Activated naive CD8-positive, alpha-beta T cell treated with anti-CD3 and anti-CD28 coated beads, Interleukin-2, amount 50 U/mL, for 24 hours (primary cell): ENCODE results near the gene ABHD13.

ENCODE experiments used
- ATAC-seq: fragments of 150-1000 bp; cut with Tn5 transposase; one replicate; pipeline ENCODE4 v1.10.0; 2021
- DNase-seq: peaks from one replicate; pipeline ENCODE4 v3.0.0; 2021
- H3K27ac Mint-ChIP-seq: one replicate; pipeline ENCODE4 v1.8.0; 2021; ENCODE audit warnings: mild to moderate bottlenecking, mixed read lengths
- H3K27me3 Mint-ChIP-seq: one replicate; pipeline ENCODE4 v1.8.0; 2021; ENCODE audit warnings: mixed read lengths
- H3K36me3 Mint-ChIP-seq: one replicate; pipeline ENCODE4 v1.8.0; 2021; ENCODE audit warnings: low read depth, mixed read lengths
- H3K4me1 Mint-ChIP-seq: one replicate; pipeline ENCODE4 v1.8.0; 2021; ENCODE audit warnings: mixed read lengths
- H3K4me3 Mint-ChIP-seq: one replicate; pipeline ENCODE4 v1.8.0; 2021; ENCODE audit warnings: mild to moderate bottlenecking, moderate library complexity, mixed read lengths
- H3K9me3 Mint-ChIP-seq: one replicate; pipeline ENCODE4 v1.8.0; 2021; ENCODE audit warnings: mixed read lengths

The ABHD13 gene

DNA sequence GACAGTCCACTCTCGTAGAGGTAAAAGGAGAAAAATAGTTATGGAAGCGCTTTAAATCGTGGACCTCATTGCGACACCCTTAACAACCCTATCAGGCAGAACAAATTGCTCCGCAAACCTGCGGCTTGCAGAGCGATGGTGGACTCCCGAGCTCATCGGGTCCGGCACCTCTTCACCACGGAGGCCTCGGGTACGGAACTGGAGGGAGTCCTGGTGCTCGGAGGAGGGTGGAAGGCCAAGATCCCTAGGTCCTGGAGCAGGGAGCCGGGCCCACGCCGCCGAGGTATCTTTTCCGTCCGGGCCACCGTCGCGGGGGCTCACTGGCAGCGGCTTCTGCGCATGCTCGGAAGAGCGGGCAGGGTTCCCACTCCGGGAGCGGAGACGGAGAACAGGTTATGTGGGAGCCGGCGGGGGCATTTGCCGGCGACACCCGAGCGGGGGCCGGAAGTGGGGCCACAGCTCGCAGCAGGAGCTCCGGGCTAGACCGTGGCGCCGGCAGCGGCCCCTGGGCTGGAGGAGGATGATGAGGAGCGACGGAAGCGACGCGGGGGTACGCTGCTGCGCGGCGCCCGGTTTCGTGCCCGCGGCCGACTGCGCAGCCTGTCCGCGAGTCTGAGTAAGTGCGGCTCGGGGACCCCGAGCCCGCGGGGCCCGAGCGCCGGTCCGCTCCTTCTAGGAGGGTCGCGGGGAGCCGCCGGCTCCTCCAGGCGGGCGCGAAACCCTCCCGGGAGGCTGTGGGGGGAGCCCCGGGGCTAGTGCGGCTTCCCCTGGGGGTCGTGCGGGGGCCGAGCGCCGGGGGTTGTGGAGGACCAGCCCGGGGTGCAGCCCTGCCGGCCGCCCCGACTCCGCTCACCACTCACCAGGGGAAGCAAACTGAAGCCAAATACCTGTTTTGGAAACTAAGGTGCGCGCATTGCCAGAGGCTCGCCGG, at the start of gene ABHD13:
Gene ABHD13 (plus strand): TSS at position 349 of the 931 bp plus-strand sequence. CDS start 10,827 bp downstream, outside the sequence.
- peak; percentile 88 for ATAC-seq
- peaks cover 3% of the 10 kb centered on the region for H3K36me3 Mint-ChIP-seq
- peaks cover 66% of the 10 kb centered on the region for H3K4me1 Mint-ChIP-seq

DNA sequence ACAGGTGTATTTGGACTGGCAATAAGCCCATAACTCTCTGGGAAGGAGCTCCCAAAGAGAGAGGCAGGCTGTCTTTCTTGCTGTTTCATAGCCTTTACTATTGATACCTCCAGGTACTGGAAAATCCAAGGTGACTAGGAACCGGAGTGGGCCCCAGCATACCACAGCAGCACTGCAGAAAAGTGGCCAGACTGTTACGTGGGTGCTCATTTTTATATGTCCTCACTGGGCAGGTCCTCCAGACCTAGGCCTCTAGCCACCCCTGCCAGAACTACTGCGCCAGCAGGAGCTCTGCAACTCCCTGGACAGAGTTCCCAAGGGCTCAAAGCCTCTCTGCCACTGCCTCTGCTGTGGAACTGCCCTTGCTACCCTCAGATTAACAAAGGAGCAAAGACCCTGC, 49.3 kb upstream of the ABHD13 start:
- ATAC-seq (no peak), DNase-seq (no peak)
- H3K27ac Mint-ChIP-seq, result no peak overlapping the region
- H3K4me3 Mint-ChIP-seq, result no peak overlapping the region
- H3K36me3 Mint-ChIP-seq, result peaks cover 2% of the 10 kb centered on the region
- no peaks in the 10 kb centered on the region for H3K4me1 Mint-ChIP-seq
- H3K9me3 Mint-ChIP-seq, result peaks cover 27% of the 10 kb centered on the region
- H3K27me3 Mint-ChIP-seq, result no peaks in the 10 kb centered on the region

More for the DNA sequence above, at the start of gene ABHD13:
- Mint-ChIP-seq H3K9me3 (no peaks in the 10 kb centered on the region), H3K27ac (peak within 1 kb of the TSS; percentile 95), H3K27me3 (peaks cover 3% of the 10 kb centered on the region), H3K4me3 (peak within 1 kb of the TSS; percentile 87)
- DNase-seq, result peak; percentile 89

DNA sequence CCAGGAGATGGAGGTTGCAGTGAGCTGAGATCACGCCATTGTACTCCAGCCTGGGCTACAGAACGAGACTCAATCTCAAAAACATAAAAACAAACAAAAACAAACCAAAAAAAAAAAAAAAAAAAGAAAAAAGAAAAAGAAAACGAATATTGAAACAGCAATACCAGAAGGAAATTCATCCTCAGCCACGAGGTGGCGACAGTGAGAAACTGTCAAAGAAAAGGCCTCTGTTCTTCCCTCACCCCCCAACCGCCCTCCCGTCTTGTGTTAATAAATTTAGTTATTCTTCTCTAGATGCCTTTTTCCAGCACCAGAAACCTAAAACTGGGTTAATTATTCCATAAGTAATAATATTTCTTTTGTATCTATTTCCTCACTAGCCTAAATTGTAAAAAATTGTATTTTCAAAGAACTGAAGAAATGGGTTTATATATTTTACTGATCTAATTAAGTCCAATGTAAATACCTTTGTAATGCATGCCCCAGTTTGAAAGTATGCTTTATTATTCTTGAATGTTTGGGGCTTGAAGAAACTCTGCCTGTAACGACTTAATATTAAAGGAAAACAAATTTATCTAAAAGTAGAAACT, 41.4 kb upstream of the ABHD13 start:
- Mint-ChIP-seq H3K4me3 (no peak overlapping the region), H3K27me3 (peaks cover 2% of the 10 kb centered on the region), H3K9me3 (peaks cover 11% of the 10 kb centered on the region), H3K4me1 (no peaks in the 10 kb centered on the region), H3K36me3 (peaks cover 2% of the 10 kb centered on the region), H3K27ac (no peak overlapping the region)
- ATAC-seq (no peak), DNase-seq (peak; percentile 70)

DNA sequence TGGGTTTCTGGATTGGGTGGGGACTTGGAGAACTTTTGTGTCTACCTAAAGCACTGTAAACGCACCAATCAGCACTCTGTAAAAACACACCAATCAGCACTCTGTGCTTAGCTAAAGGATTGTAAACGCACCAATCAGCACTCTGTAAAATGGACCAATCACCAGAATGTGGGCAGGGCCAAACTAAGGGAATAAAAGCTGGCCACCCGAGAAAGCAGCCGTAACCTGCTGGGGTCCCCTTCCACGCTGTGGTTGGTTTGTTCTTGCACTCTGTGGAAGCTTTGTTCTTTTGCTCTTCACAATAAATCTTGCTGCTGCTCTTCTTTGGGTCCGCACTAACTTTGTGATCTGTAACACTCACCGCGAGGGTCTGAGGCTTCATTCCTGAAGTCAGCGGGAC, 40.1 kb upstream of the ABHD13 start:
- peaks cover 2% of the 10 kb centered on the region for H3K27me3 Mint-ChIP-seq
- H3K36me3 Mint-ChIP-seq, result peaks cover 2% of the 10 kb centered on the region
- H3K27ac Mint-ChIP-seq, result no peak overlapping the region
- DNase-seq, result no peak
- no peaks in the 10 kb centered on the region for H3K9me3 Mint-ChIP-seq
- ATAC-seq, result no peak
- H3K4me3 Mint-ChIP-seq, result no peak overlapping the region
- H3K4me1 Mint-ChIP-seq, result no peaks in the 10 kb centered on the region

DNA sequence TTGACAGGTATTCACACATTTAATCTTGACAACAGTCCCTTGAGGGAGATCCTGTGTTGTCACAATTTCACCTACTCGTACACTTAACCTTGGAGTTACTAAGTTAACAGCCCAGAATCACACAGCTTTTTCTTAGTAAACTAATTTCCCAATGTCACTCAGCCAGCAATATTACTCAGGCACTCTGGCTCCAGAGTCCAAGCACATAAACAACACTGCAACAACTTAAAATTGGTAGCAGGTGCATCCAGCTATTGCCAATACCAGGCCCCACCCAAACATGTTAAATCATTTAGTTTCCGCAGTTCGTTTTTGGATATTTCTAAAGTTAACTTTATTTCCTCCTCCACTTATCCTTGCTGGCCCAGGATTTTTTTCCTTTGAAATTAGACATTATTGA, 35.5 kb upstream of the ABHD13 start:
- Mint-ChIP-seq H3K4me3 (no peak overlapping the region), H3K27ac (no peak overlapping the region)
- DNase-seq, result no peak

DNA sequence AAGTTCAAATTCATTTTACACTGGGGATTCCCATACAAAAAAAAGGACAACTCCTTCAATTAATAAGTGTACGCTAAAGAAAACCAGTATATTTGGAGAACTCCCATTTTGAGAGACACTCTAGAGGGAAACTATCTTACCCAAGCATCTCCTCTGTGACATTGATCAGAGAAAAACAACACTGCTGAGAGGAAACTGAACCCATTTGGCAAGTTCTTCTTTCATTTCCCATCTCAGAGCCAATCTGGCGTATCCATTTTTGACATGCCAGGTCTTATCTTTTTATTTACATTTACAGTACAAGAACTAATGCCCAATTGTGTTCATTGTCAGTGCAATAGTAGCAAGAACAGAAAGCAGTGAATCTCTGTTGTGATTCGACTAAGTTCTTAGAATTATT, 33.0 kb upstream of the ABHD13 start:
- Mint-ChIP-seq H3K27me3 (peaks cover 4% of the 10 kb centered on the region), H3K4me1 (peaks cover 4% of the 10 kb centered on the region), H3K36me3 (no peaks in the 10 kb centered on the region), H3K27ac (peak overlapping the region; percentile 46), H3K9me3 (peaks cover 7% of the 10 kb centered on the region), H3K4me3 (no peak overlapping the region)
- ATAC-seq (no peak), DNase-seq (no peak)

More for the DNA sequence above, 35.5 kb upstream of the ABHD13 start:
- peaks cover 4% of the 10 kb centered on the region for H3K4me1 Mint-ChIP-seq
- no peak for ATAC-seq
- no peaks in the 10 kb centered on the region for H3K9me3 Mint-ChIP-seq
- H3K36me3 Mint-ChIP-seq, result no peaks in the 10 kb centered on the region
- H3K27me3 Mint-ChIP-seq, result peaks cover 2% of the 10 kb centered on the region

DNA sequence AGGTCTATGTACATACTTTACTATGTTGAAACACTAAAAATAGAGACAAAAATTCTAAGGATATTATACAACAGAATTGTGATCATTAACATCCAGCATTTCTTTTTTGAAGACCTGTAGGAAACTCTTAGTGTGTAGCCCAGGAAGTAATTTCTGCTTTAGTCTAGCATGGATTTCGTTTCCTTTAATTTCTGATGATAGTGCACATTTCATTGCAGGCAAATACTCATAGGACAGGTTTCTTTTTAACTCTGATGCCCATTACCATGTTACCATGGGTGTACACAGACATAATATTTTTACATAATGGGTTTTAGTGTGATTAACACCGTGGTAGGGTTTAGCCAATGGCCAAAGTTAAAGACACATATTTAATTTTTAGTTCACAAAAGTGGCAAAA, 29.9 kb upstream of the ABHD13 start:
- DNase-seq, result no peak
- H3K27ac Mint-ChIP-seq, result no peak overlapping the region
- peaks cover 4% of the 10 kb centered on the region for H3K4me1 Mint-ChIP-seq

DNA sequence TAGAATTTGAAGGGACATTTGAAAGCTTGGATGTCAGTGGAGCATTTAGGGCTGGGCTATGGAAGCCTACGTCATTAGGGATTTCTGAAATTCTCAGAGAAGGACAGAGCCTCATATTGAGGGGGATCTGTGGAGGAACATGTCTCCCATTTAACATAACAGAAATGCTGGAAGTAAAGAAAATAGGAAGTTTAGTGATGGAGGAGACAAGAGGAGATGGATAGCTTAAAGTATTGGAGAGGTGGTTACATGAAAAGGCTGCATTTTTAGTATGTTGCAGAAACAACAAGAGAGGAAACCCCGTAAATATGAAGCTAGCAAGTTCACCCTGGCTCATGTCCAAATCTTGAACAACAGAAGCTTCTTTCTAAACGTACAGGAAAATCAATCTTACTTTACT, 27.3 kb upstream of the ABHD13 start:
- no peaks in the 10 kb centered on the region for H3K36me3 Mint-ChIP-seq
- no peak overlapping the region for H3K4me3 Mint-ChIP-seq
- peaks cover 9% of the 10 kb centered on the region for H3K27me3 Mint-ChIP-seq
- H3K27ac Mint-ChIP-seq, result no peak overlapping the region
- no peak for ATAC-seq
- no peak for DNase-seq
- no peaks in the 10 kb centered on the region for H3K4me1 Mint-ChIP-seq
- H3K9me3 Mint-ChIP-seq, result peaks cover 17% of the 10 kb centered on the region

More for the DNA sequence above, 29.9 kb upstream of the ABHD13 start:
- Mint-ChIP-seq H3K36me3 (no peaks in the 10 kb centered on the region), H3K4me3 (no peak overlapping the region), H3K27me3 (peaks cover 9% of the 10 kb centered on the region), H3K9me3 (peaks cover 13% of the 10 kb centered on the region)
- no peak for ATAC-seq

DNA sequence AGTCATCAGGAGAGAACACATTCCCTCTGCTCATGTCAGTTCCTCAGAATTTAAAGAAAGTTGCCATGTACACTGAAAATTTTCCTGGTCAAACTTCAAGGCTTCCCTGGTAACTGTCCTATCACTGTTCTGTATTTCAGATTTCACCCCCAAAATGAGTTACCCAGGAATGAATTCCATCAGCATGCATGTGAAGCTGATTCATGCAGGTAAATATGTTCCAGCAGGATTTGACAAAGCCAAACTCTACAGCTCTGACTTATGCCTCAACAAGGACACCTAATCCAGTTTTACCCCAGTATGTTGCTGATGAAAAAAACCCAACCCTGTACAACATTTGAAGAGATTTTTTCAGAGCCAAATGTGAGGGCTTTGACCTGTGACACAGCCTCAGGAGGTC, 24.4 kb upstream of the ABHD13 start:
- DNase-seq (no peak), ATAC-seq (no peak)
- Mint-ChIP-seq H3K27me3 (peaks cover 14% of the 10 kb centered on the region), H3K4me1 (no peaks in the 10 kb centered on the region), H3K27ac (no peak overlapping the region), H3K4me3 (no peak overlapping the region), H3K9me3 (peaks cover 26% of the 10 kb centered on the region), H3K36me3 (no peaks in the 10 kb centered on the region)

DNA sequence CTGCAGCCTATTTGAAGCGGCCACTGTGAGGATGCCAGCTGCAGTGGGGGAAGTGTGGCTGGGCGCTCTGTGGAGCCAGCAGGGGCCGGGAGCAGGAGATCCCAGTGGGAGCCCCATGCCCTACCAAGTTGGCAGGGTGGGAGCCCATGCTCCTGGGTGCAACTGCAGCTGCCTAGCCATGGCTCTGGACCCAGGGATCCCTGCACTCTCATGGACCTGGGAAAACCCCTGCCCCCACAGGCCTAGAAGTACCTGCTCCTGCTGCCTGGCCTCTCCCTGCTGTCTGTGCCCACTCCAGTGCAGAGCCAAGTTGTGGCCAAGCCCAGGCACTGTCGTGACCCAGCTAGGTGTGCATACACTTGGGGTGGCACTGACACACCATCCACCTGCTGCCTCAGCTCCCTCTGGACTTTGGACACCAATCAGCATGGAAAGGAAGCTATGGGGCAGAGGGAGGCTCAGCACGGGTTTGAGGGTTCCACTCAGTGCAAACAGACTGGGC, 23.7 kb upstream of the ABHD13 start:
- no peaks in the 10 kb centered on the region for H3K36me3 Mint-ChIP-seq
- H3K4me3 Mint-ChIP-seq, result no peak overlapping the region
- peaks cover 16% of the 10 kb centered on the region for H3K27me3 Mint-ChIP-seq

DNA sequence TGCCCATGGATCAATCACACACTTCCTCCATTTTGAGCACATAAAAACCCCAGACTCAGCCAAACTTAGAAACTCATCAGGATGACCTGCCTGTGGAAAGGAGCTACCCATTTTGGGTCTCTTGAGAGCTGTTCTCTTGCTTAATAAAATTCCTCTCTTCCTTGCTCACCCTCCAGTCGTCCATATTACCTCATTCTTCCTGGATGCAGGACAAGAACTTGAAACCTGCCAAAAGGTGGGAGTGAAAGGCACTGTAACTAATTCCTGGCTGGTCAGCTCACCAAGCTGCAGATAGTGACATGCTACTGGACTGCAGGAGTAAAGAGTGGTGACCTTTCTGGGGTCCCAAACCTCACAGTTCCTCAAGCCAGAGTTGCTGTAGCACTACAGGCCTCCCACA, 23.0 kb upstream of the ABHD13 start:
- no peak overlapping the region for H3K4me3 Mint-ChIP-seq
- no peak overlapping the region for H3K27ac Mint-ChIP-seq
- H3K27me3 Mint-ChIP-seq, result peaks cover 20% of the 10 kb centered on the region
- DNase-seq (no peak), ATAC-seq (no peak)
- H3K9me3 Mint-ChIP-seq, result peaks cover 18% of the 10 kb centered on the region
- H3K36me3 Mint-ChIP-seq, result no peaks in the 10 kb centered on the region
- no peaks in the 10 kb centered on the region for H3K4me1 Mint-ChIP-seq

More for the DNA sequence above, 23.7 kb upstream of the ABHD13 start:
- ATAC-seq (no peak), DNase-seq (no peak)
- no peak overlapping the region for H3K27ac Mint-ChIP-seq
- peaks cover 22% of the 10 kb centered on the region for H3K9me3 Mint-ChIP-seq
- no peaks in the 10 kb centered on the region for H3K4me1 Mint-ChIP-seq

DNA sequence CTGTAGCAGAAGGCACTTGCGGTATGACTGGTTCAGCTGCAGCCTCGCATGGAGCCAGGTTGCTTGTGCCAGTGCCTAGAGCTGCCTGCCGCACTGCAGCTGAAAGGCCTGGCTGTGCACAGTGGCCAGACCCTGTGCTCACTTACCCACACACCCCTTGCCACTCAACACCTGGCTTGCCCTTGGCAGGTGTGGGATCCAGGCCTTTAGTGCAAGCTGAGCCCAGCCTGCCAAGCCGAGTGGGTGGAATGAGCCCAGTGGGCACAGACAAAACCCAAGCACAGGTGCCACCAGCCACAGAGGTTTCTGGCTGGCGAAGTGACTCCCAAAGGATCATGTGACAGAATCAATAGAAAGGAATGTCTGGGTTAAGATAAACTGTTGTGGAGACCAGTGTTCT, 22.3 kb upstream of the ABHD13 start:
- Mint-ChIP-seq H3K27ac (no peak overlapping the region), H3K27me3 (peaks cover 15% of the 10 kb centered on the region), H3K36me3 (no peaks in the 10 kb centered on the region), H3K9me3 (peaks cover 14% of the 10 kb centered on the region), H3K4me1 (peaks cover 3% of the 10 kb centered on the region), H3K4me3 (no peak overlapping the region)
- DNase-seq (no peak), ATAC-seq (no peak)

DNA sequence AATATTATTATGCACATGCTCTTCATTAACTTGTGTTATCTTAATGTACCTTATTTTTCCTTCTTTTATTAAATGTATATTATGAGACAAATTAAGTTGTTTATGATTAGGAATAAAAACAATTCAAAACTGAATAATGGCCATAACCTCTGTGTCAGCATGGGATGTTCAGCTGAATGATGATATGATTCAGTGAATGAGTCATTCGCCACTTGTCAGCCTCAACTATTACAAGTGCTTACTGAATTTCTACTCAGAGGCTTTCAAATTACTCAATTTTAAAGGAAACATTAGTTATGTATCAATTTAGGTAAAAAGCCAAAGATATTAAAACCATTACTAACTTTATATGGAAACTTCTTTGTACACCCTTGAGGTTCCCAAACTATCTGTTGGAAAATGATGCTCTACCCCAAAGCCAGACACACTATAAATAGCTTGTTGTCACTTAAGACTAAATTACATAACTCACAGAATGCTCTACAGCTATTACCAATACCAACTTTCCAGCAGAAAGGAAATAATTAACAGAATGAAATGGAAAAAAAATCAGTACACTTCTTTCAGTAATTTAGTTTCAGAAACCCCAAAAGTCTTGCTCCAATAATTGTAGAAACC, 17.3 kb upstream of the ABHD13 start:
- no peak overlapping the region for H3K4me3 Mint-ChIP-seq
- H3K9me3 Mint-ChIP-seq, result peaks cover 8% of the 10 kb centered on the region
- H3K36me3 Mint-ChIP-seq, result no peaks in the 10 kb centered on the region
- no peak for DNase-seq
- peaks cover 10% of the 10 kb centered on the region for H3K4me1 Mint-ChIP-seq
- no peak overlapping the region for H3K27ac Mint-ChIP-seq
- peak; percentile 71 for ATAC-seq
- H3K27me3 Mint-ChIP-seq, result peaks cover 16% of the 10 kb centered on the region

DNA sequence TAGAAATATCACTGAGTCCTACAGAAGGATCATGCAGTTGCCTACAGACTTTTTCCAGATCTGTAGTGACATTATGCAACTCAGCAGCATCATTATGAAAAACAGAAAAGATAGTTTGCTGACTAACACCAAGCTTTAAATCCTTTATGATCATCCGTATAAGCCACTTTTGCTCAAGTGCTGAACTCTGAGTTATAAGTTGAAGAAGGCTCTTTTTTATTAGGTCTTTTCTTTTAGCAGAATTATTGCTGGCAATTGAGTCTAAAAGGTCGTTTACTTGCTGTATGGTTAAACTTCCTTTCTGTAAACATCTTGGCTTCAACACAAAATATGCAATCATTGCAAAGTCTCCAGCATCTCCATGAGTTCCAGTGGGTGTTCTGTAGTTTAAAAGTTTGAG, 7.6 kb upstream of the ABHD13 start:
- H3K36me3 Mint-ChIP-seq, result peaks cover 35% of the 10 kb centered on the region
- H3K9me3 Mint-ChIP-seq, result peaks cover 27% of the 10 kb centered on the region

More for the DNA sequence above, 7.6 kb upstream of the ABHD13 start:
- H3K4me1 Mint-ChIP-seq, result peaks cover 16% of the 10 kb centered on the region
- DNase-seq, result no peak
- ATAC-seq, result no peak
- H3K27me3 Mint-ChIP-seq, result no peaks in the 10 kb centered on the region
- no peak overlapping the region for H3K27ac Mint-ChIP-seq
- H3K4me3 Mint-ChIP-seq, result no peak overlapping the region
